HS-27A (cell line): Measurements from ENCODE around the gene SGMS1.
"Not testable (repeated sequence)": the region's sequence is repeated elsewhere in the genome, so short reads cannot be mapped to it uniquely, and the experiment has no call there.

Experiments used
- DNase-seq: peaks from one replicate; pipeline ENCODE4 v3.0.0-alpha.2; 2012; ENCODE audit warnings: low read depth, missing footprints

Gene SGMS1

DNA sequence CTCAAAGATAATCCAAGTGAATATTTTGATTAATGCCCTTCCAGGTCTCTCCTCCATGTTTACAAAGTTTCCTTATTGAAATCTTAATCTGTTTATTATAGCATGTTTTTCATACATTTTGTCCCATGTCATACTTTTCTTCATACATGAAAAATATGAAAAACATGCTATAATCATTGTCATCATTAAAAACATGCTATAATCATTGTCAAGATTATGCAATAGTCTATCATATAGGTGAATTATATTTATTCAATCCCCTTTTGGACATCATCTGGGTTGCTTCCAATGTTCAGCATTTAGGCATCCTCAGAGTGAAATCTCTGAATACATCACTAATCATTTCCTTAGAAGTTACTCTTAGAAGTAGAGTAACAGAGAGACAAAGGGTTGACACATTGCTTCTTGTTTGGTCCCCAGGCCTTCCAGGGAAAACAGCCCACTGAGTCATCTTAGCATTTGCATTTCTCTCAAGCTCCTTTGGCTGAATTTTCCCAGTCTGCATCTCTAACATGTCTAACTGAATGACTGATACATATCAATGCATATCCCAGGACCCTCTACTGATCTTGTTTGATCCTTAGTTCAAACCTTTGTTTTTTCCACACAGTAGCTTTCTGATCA, 87.0 kb downstream of the SGMS1 start:
- DNase-seq = no peak

- not testable (repeated sequence) for DNase-seq
These were observed 88.9 kb downstream of the SGMS1 start for GRCh38 chr10:50534748-50535376.

GRCh38 chr10:50533296-50533695, 90.5 kb downstream of the SGMS1 start:
- no peak for DNase-seq

GRCh38 chr10:50531388-50532077, 92.2 kb downstream of the SGMS1 start:
- DNase-seq = no peak

DNA sequence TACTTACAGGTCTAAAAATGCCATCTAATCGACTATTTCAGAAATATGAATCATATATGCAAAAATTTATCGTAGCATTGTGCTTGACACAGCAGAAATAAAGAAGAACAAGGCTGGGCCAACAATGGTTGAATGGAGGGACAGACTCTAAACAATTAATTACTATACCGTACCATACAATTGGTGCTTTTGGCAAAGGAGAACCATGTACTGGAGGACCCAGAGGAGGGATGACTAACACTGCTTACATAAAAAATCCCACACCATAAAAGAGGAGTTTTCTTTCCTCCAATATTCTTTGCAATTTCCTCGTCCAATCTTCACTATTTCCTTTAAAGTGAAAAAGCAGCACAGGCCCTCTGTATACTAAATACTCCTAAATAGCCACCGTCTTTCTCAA, 94.1 kb downstream of the SGMS1 start:
- no peak for DNase-seq

GRCh38 chr10:50528206-50528605, 95.5 kb downstream of the SGMS1 start:
- DNase-seq = no peak

DNA sequence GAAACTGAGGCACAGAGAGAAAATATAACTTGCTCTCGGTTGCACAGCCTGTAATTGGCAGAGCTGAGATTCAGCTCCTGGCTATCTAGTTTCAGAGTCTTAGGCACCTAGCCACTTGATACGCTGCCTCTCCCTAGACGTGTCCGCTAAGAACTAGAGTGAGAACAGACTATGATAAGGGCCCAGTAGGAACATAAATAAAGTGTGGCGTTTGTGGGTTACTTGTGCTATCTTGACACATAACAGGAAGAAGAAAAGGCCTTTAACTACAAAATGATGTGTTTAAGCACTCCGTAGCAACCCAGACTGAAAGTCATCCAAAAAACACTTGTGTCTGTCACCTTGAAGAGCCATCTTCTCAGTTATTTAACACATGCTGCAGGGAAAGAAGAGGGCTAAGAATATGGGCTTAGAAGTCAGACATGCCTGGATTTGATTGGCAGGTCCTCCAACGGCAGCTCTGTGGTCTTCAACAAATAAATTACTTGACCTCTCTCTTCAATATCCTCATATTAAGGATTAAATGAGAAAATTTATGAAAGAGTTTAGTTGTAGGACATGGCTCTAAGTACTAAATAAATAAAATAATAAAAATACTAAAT, 96.2 kb downstream of the SGMS1 start:
- no peak for DNase-seq

DNA sequence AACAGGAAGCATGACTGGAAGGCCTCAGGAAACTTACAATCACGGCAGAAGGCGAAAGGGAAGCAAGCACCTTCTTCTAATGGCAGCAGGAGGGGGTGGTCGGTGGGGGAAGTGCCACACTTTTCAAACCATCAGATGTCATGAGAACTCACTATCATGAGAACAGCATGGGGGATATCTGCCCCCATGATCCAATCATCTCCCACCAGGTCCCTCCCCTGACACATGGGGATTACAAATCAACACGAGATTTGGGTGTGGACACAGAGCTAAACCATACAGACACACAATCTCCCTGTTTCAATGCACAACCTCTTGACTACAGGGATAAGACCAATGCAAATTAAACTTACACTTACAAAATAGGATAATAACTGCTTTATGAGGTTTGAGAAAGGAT, 97.6 kb downstream of the SGMS1 start:
- no peak for DNase-seq

- DNase-seq = no peak
These were observed 100.4 kb downstream of the SGMS1 start for GRCh38 chr10:50523357-50523756.

- DNase-seq = no peak
These were observed 100.8 kb downstream of the SGMS1 start for GRCh38 chr10:50522908-50523307.

DNA sequence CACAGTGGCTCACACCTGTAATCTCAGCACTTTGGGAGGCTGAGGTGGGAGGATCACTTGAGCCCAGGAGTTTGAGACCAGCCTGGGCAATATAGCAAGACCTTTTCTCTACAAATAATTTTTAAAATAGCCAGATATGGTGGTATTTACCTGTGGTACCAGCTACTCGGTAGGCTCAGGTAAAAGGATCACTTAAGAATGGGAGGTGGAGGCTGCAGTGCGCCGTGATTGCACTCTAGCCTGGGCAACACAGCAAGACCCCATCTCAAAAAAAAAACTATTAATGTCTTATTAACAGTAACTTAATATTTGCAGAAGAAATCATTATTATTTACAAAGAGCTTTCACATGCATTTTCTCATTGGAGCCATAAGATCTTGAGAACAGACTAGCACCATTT, 103.6 kb downstream of the SGMS1 start:
- no peak for DNase-seq

- no peak for DNase-seq
These were observed 106.1 kb downstream of the SGMS1 start for GRCh38 chr10:50517626-50518025.

DNA sequence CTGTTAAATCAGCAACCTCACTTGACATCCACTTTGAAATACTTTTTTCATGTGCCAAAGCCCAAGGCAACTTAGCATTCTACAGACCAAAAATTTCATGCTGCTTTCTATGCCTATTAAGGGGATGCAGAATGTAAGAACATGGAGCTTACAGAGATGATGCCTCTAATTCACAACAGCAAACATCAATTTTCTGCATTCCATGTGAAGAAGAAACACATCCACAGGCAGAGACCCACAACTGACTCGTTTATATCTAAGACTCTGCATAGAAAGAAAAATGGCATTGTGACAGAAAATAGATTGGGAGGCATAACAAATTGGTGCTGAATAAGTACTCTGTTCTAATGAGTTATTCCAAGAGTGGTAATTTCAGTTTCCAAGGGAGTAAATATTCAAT, 107.6 kb downstream of the SGMS1 start:
- no peak for DNase-seq

DNA sequence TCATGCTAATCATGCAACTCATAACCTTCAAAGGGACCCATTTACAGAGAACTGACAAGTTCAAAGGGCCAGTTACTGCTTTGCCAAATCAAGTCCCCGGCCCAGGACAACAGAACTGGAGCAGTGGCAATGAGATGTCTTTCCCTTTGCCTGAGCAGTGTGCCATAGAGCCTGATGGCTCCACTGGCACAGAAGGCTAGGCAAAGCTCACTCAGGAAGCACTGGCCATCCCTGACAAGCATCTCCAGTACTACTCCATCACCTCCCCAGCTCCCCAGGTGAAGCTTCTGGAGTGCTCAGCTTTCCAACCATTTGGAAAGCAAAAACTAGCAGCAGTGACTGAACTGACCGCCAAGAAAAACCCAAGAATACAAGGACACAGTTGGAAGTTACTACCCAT, 108.3 kb downstream of the SGMS1 start:
- DNase-seq = no peak

- DNase-seq = no peak
These were observed 108.8 kb downstream of the SGMS1 start for GRCh38 chr10:50514995-50515394.

DNA sequence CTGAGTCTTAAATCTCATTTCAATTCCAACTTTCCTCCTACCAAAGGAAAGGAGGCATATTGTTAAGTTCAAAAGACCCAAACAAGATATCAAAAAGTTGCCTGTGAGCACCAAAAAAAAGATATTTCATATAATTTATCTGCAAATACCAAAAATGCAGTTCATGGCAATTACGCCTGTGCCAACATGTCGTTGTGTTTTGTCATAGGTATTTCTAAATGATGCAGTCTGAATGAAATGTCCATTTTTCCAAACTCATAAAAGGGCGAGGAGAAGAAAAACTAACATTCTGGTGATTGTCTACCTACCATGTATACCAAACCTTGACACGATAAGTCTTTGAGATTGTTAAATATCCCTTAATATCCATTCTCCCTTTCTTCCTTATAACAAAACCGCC, 109.8 kb downstream of the SGMS1 start:
- no peak for DNase-seq

DNA sequence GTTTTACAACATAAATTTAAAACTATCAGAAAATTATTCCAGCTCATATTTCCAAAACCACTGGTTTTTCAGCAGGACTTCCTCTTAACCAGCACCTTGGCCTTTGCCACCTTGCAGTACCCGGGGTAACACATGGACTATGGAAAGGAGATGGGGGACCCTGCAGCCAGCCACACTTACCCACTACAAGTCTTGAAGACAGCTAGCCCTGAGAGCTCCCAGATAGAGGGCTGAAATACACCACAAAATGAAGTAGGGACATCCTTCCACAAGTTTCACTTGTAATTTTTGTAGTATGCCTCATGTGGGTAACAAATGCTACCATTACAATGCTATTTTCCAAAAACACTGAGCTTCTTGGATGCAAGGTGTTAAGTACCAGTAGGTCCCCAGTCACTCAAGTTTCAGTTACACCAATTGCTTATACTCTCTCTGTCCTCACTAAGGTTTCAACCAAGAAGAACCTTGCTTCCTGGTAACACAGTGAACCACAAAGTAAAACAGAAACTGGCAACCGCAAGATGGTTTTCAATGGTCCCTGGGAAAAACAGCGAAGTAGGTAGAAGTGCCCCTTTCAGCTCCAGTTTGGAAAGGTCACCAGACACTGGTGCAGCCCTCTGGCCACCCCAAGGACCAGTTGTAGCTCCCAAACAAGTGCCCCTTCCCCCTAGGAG, 110.9 kb downstream of the SGMS1 start:
- DNase-seq = no peak

GRCh38 chr10:50512214-50512595, 111.6 kb downstream of the SGMS1 start:
- DNase-seq = no peak

DNA sequence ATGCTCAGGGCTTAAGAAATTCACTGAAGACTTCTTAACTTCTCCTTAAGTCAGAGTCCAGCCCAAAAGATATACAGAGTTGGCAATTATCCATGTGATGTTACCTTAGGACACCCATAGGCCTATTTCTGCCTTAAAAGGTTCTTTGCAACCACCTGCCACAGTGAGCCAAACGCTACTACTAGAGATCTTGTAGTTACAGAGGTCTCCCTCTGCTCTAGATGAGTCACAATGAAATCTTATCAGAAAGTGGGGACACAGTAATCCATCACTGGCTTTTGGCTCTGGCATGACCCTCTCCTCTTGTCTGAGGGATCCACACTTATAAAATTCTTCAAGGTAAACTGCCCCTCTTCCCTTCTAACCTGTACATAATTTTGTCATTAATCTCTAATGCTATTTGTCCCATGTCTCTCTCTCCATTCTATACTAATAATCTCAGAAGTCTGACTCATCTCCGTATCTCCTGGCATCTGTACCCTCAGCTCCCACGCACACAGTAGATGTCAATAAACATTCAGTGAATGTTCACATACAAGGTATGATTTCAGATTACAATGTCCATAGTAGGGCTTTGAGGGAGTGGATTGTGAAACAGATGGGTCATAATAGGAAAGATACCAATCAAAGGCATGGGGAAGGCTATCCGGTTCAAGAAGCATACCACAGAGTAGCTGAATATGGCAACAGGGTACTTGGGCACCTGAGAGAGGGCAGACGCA, 112.1 kb downstream of the SGMS1 start:
- DNase-seq = no peak

DNA sequence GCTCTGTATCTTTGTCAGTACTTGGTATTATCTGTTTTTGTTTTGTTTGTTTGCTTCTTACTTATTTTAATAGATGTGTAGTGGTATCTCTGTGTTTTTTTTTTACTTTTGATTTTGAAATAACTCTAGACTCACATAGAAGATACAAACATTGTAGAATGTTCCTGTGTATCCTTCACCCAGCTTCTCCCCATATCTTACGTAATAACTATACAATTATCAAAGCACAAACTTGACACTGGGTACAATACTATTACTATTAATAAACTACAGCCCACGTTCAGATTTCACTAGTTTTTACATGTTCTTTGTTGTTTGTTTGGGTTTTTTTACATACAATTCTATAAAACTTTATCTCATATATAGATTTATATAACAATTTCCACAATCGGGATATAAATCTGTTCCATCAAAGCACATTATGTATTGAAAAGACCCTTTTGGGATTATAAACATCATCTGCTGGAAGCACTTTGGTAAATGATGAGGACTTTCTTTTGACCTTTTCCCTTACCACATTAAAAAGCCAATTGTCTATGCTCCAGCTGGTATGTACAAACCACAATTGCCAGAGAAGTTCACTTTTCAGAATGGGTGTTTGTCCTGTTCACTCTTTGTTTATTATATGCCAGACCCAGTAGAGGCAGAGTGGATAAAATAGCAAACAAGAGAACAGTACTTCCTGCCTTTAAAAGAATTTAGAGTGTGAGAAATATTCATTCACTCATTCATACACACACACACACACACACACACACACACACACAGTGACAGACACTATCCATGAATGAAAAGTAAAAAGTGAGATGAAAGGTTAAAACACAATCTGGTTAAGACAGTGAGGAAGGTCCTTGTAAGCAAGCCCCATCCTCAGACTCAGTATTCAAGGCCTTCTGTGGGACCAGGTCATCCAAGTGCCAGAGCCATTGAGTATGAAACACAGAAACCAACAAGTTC, 113.0 kb downstream of the SGMS1 start:
- no peak for DNase-seq
